HG03280 (cell line): ENCODE results near the gene RTN1.
"Not testable (repeated sequence)": the region's sequence is repeated elsewhere in the genome, so short reads cannot be mapped to it uniquely, and the experiment has no call there.

ENCODE experiments used
- ATAC-seq: cut with Tn5 transposase; IDR thresholded peaks from one replicate; pipeline ENCODE4 v1.9.1; 2021; ENCODE audit warnings: mild to moderate bottlenecking, moderate library complexity; ENCODE audit not compliant: unreplicated experiment

The RTN1 gene

GRCh38 chr14:59707778-59708561 is 162.6 kb downstream of the RTN1 start:
- ATAC-seq = no peak

- no peak for ATAC-seq
These were observed 164.7 kb downstream of the RTN1 start for GRCh38 chr14:59705866-59706265.

GRCh38 chr14:59705245-59705644 is 165.3 kb downstream of the RTN1 start:
- ATAC-seq = no peak

GRCh38 chr14:59704054-59704645 is 166.4 kb downstream of the RTN1 start:
- no peak for ATAC-seq

- no peak for ATAC-seq
These were observed 171.1 kb downstream of the RTN1 start for GRCh38 chr14:59699442-59699841.

- no peak for ATAC-seq
These were observed 171.8 kb downstream of the RTN1 start for GRCh38 chr14:59698793-59699192.

GRCh38 chr14:59695198-59695597 is 175.4 kb downstream of the RTN1 start:
- no peak for ATAC-seq

GRCh38 chr14:59691266-59691665 is 179.3 kb downstream of the RTN1 start:
- no peak for ATAC-seq

GRCh38 chr14:59690426-59690825 is 180.2 kb downstream of the RTN1 start:
- no peak for ATAC-seq

- peak; percentile 97 for ATAC-seq
These were observed 182.1 kb downstream of the RTN1 start for GRCh38 chr14:59688224-59689170.

- no peak for ATAC-seq
These were observed 182.9 kb downstream of the RTN1 start for GRCh38 chr14:59687663-59688062.

GRCh38 chr14:59679872-59680271 is 190.7 kb downstream of the RTN1 start:
- ATAC-seq = no peak

- ATAC-seq = no peak
These were observed 192.2 kb downstream of the RTN1 start for GRCh38 chr14:59678352-59678751.

- ATAC-seq = no peak
These were observed 192.8 kb downstream of the RTN1 start for GRCh38 chr14:59677771-59678231.

- ATAC-seq = no peak
These were observed 195.2 kb downstream of the RTN1 start for GRCh38 chr14:59675394-59675793.

- ATAC-seq = no peak
These were observed 205.8 kb downstream of the RTN1 start for GRCh38 chr14:59664741-59665140.

- ATAC-seq = no peak
These were observed 212.8 kb downstream of the RTN1 start for GRCh38 chr14:59657769-59658168.

GRCh38 chr14:59656473-59656872 is 214.1 kb downstream of the RTN1 start:
- no peak for ATAC-seq

GRCh38 chr14:59654131-59654530 is 216.4 kb downstream of the RTN1 start:
- ATAC-seq = not testable (repeated sequence)

GRCh38 chr14:59646832-59647231 is 223.7 kb downstream of the RTN1 start:
- ATAC-seq = not testable (repeated sequence)

GRCh38 chr14:59638885-59639284 is 231.7 kb downstream of the RTN1 start:
- no peak for ATAC-seq
